GM12865 (cell line): Measurements from ENCODE around the gene GALNT17.
"Not testable (repeated sequence)": the region's sequence is repeated elsewhere in the genome, so short reads cannot be mapped to it uniquely, and the experiment has no call there.

Experiments used
- DNase-seq: peaks from one replicate; pipeline ENCODE4 v3.0.0; 2010; ENCODE audit warnings: low read depth
- H3K4me3 ChIP-seq: 2 replicates; pipeline ENCODE4 v1.5.1; 2011; ENCODE audit warnings: mild to moderate bottlenecking, low read depth, low read length, control low read depth
- TF ChIP-seq, protein P1 (sequence below): IDR thresholded peaks from 2 replicates; pipeline ENCODE4 v1.5.1; 2011; ENCODE audit warnings: low read length, control low read depth, low read depth, inconsistent platforms; ENCODE audit not compliant: insufficient read depth; ENCODE audit errors: missing control alignments

The GALNT17 gene

DNA sequence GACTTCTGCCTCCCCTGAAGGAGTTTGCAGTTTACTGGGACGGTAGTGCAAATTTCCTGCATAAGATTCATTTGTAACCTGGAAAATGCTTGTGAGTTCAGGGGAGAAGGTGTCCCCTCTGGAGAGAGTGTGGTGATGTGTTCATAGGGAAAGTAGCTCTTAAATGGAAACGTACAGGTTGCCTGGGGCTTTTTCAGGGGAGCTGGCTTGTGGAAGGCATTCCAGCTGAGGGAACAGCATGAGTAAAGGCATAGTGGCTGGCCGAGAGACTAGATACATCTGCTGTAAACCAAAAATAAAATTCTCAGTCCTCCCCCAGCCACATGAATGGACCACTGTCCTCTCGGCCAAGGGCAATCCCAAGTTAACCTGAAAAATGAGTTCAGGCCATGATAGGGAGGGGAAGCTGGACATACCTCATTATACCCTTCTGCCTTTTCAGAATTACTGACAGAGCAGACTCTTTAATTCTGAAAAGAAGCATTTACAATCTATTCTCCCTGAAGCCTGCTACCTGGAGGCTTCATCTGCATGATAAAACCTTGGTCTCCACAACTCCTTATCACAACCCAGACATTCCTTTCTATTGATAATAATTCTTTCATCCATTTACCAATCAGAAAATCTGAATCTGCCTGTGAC is 123.7 kb downstream of the GALNT17 start:
- TF ChIP-seq, protein P1, sequence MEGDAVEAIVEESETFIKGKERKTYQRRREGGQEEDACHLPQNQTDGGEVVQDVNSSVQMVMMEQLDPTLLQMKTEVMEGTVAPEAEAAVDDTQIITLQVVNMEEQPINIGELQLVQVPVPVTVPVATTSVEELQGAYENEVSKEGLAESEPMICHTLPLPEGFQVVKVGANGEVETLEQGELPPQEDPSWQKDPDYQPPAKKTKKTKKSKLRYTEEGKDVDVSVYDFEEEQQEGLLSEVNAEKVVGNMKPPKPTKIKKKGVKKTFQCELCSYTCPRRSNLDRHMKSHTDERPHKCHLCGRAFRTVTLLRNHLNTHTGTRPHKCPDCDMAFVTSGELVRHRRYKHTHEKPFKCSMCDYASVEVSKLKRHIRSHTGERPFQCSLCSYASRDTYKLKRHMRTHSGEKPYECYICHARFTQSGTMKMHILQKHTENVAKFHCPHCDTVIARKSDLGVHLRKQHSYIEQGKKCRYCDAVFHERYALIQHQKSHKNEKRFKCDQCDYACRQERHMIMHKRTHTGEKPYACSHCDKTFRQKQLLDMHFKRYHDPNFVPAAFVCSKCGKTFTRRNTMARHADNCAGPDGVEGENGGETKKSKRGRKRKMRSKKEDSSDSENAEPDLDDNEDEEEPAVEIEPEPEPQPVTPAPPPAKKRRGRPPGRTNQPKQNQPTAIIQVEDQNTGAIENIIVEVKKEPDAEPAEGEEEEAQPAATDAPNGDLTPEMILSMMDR, result no peak
- no peak overlapping the region for H3K4me3 ChIP-seq

DNA sequence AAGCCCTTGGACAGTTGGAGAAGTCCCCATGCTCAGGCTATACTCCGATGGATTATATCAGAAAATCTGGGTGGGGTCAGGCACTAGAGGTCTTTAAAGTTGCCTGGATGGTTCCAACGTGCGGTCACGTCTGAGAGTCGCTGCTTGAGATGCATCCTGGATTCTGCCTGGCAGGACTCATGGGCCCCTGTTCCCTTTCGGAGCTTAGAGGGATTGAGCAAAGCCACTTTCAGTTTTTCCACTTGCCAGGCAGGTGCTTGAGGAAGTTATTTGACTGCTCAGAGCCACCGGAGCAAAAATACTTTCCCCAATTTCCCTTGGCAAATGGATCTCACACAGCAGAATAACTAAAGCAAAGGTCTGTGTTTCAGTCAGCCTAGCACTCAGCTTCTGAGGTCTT is 129.1 kb downstream of the GALNT17 start:
- no peak for DNase-seq
- TF ChIP-seq, protein P1, result no peak
- no peak overlapping the region for H3K4me3 ChIP-seq

More for the DNA sequence above, 123.7 kb downstream of the GALNT17 start:
- no peak for DNase-seq

DNA sequence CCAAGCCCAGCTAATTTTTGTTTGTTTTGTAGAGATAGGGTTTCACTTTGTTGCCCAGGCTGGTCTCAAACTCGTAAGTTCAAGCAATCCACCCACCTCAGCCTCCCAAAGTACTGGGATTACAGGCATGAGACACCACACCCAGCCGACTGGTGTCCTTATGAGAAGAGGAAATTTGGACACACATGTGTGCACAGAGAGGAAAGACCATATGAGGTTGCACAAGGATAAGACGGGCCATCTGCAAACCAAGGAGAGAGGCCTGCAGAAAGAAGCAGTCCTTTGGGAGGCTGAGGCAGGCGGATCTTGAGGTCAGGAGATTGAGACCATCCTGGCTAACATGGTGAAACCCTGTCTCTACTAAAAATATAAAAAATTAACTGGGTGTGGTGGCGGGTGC is 130.9 kb downstream of the GALNT17 start:
- not testable (repeated sequence) for DNase-seq, H3K4me3 ChIP-seq

DNA sequence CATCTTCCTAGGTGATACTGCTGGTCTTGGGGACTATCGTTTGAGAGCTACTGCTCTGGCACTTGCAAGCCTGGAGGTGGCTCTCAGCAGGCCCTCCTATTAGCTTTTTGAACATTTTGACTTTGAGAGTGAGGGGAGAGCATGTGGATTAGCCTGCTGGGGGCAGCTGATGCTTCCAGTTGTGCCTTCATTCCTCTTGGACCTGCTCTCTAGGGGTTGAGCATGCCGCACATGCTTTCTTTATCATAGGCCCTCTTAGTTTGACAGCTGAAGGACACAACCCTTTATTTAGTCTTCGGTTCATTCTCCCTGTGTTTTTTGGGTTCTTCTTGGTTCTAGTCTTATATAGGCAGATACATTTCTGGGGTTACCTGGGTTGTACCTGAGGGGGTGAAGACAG is 132.1 kb downstream of the GALNT17 start:
- DNase-seq, result no peak
- TF ChIP-seq, protein P1, result no peak
- no peak overlapping the region for H3K4me3 ChIP-seq

DNA sequence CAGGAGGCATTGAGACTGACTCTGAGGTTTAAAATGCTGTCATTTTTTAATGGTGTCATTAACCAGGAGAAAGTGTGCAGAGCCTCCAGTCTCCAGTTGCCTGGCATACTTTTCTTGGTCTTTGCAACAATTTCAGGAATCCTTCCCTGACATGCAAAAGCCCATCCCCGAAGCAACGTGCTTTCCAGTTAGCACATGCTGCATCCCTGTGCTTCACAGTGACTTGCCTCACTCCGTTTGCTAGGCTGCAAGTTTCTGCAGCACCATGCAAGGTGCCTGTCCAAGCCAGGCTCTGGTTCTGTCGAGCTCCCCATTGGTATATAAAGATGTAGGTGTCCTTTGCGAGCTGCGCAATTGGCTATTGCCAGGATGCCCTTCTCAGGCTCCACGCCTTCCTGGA is 135.0 kb downstream of the GALNT17 start:
- TF ChIP-seq, protein P1, result no peak
- H3K4me3 ChIP-seq, result no peak overlapping the region
- no peak for DNase-seq

DNA sequence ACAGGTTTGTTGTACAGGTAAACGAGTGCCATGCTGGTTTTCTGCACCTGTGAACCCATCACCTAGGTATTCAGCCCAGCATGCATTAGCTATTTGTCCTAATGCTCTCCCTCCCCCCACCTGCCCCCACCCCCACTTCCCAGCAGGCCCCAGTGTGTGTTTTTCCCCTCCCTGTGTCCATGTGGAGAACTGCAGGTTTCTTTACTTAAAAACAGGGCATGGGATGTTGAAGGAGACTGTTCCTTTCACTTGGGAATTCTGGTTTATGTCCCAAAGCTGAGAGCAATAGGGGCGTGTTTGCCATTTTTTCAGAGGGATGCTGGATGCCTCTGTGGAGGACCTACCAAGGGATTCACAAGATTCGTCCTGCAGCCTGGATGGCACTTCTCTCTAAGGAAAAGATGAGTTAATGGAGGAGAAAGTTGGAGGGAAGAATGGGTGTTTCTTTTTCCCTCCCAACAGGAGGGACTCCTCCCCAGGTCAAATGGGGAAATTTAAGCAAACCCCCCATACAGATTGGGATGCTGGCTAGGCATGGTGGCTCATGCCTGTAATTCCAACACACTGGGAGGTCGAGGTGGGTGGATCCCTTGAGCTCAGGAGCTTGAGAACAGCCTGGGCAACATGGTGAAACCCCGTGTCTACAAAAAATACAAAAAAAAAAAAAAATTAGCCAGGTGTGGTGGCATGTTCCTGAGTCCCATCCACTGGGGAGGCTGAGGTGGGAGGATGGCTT is 136.0 kb downstream of the GALNT17 start:
- no peak overlapping the region for H3K4me3 ChIP-seq
- DNase-seq, result no peak
- TF ChIP-seq, protein P1, result no peak

DNA sequence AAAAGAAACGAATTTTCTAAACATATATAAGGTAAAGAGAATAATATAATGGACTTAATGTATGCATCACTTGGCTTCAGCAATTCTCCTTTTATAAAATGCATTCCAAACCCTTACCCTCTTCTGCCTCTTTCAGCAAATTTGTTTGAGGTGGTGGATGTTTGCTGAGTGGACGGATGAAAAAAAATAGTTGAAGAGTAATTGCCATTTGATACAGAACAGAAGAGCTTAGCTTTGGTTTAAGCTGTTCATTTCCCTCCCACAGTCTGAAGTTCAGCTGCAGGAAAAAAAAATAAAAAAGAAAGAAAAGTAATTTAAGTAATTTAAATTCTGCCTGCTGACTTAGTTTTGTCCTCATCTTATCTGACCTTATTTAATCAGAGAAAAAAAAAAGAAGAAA is 138.6 kb downstream of the GALNT17 start:
- TF ChIP-seq, protein P1, result no peak
- no peak overlapping the region for H3K4me3 ChIP-seq
- DNase-seq, result no peak
